ENCODE data around the gene TTC36.

The TTC36 gene

DNA sequence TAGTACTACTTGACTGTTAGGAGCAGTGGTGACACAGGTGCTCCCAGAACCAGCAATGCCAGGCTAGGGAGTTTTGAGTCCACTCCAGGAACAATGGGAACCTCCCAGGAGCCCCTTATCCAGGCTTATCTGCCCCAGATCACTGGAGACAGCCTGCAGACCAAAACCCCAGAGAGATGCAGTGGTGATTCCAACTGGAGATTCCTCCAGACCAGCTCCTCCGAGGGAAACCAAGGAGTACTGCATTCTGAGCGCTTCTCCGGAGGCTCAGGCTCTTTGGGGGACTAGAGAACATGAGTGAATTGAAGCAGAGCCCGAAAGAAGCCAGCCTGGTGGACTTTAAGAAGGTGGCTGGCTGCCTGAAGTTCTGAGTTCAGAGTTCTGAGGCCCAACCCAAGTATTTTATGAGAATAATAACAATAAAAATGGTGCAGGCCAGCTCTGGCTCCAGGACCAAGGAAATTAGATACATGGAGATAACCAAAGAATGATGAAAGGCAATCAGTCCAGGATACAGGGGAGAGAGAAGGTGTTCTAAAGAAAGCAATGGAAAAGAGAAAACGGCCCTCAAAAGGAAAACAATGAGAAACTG, 2.4 kb downstream of the TTC36 start:
- Histone ChIP-seq H3K27me3 (peaks cover 39% of the 10 kb centered on the region), H3K36me3 (peaks cover 4% of the 10 kb centered on the region), H3K9me3 (no peaks in the 10 kb centered on the region), H3K27ac (no peak overlapping the region), H3K4me1 (ENCODE audit: control insufficient read depth in 1 of 2, insufficient read depth in 1 of 2, low read depth in 1 of 2, low read length in 1 of 2) (peaks cover 14 to 19% of the 10 kb centered on the region in 2 experiments), H3K4me3 (ENCODE audit: low read depth in 1 of 2, low read length in 1 of 2) (no peak overlapping the region)
- TF ChIP-seq, protein P1, sequence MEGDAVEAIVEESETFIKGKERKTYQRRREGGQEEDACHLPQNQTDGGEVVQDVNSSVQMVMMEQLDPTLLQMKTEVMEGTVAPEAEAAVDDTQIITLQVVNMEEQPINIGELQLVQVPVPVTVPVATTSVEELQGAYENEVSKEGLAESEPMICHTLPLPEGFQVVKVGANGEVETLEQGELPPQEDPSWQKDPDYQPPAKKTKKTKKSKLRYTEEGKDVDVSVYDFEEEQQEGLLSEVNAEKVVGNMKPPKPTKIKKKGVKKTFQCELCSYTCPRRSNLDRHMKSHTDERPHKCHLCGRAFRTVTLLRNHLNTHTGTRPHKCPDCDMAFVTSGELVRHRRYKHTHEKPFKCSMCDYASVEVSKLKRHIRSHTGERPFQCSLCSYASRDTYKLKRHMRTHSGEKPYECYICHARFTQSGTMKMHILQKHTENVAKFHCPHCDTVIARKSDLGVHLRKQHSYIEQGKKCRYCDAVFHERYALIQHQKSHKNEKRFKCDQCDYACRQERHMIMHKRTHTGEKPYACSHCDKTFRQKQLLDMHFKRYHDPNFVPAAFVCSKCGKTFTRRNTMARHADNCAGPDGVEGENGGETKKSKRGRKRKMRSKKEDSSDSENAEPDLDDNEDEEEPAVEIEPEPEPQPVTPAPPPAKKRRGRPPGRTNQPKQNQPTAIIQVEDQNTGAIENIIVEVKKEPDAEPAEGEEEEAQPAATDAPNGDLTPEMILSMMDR (IDR thresholded peaks at IDR 0.05) = no peak

DNA sequence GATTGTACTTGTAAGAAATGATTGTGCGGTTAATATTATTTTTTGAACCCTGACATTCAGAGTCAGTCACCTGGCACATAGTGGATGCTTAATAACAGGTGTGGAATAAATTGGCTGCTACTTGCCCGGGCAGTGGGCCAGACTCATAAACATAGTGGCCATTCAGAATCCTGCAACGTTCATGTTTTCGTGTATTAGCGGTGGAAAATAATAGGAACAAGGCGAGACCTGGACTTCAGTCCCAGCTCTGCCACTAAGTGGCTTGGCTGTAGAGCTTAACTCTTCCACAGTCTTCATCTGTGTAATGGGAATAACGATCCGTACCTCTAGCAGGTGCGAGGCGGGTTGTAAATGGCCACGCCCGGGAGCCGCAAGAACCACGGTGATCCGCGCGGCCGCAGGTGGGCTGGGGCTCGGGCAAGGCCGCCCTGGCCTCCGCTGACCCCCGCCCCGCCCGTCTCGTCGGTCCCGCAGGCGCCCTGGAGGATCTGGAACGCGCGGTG, 3.0 kb downstream of the TTC36 start:
- TF ChIP-seq, protein P1 (IDR thresholded peaks at IDR 0.05) = no peak
- peaks cover 14 to 16% of the 10 kb centered on the region in 2 experiments for H3K4me1 ChIP-seq (ENCODE audit: control insufficient read depth in 1 of 2, insufficient read depth in 1 of 2, low read depth in 1 of 2, low read length in 1 of 2)
- H3K4me3 ChIP-seq (ENCODE audit: low read depth in 1 of 2, low read length in 1 of 2) = peak overlapping the region; percentile 56 to 63
- H3K27ac ChIP-seq = no peak overlapping the region
- H3K9me3 ChIP-seq = no peaks in the 10 kb centered on the region
- H3K36me3 ChIP-seq = peaks cover 1% of the 10 kb centered on the region
- H3K27me3 ChIP-seq = peaks cover 39% of the 10 kb centered on the region

DNA sequence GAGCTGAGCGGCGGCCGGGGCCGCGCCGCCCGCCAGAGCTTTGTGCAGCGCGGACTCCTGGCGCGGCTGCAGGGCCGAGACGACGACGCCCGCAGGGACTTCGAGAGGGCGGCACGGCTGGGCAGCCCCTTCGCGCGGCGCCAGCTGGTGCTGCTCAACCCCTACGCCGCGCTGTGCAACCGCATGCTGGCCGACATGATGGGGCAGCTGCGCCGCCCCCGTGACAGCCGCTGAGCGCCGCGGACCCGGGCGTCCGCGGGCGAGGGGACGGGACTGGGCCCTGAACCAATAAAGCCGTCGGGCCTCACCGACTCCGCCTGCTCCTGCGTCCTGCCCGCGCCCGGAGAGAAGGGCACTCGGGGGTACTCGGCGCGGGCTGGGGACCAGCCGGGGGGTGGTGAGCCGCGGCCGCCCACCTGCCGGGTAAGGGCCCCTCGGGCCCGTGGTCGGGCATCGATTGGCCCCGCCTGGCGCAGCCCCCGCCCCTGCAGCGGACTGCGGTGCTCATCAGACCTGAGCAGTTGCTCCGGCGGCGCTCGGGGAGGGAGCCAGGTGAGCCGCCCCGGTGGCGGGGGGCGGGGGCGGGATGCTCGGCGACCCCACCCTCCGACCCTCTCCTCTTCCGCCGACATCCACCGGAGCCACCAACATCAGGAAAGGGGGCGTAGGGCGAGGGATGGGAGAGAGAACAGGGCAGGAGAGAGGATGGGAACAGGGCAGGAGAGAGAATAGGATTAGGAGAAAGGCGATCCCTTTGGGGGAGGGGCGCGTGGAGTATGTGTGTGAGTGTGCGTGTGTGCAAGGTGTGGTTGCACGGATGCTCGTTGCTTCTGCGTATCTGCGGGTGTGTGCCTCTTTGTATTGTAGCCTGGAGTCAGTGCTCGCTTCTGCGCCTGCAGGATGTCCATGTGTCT, 3.7 kb downstream of the TTC36 start, which contains the start of gene TMEM25:
TMEM25 (plus strand) TSS at position 510 of the 914 bp plus-strand sequence. CDS start 610 bp downstream, outside the sequence.
- H3K4me3 ChIP-seq (ENCODE audit: low read depth in 1 of 2, low read length in 1 of 2) = peak within 1 kb of the TSS; percentile 56 to 63
- TF ChIP-seq, protein P1 (IDR thresholded peaks at IDR 0.05) = no peak
- no peaks in the 10 kb centered on the region for H3K9me3 ChIP-seq
- H3K27me3 ChIP-seq = peaks cover 39% of the 10 kb centered on the region
- H3K36me3 ChIP-seq = no peaks in the 10 kb centered on the region
- no peak within 1 kb of the TSS for H3K27ac ChIP-seq
- peaks cover 14 to 16% of the 10 kb centered on the region in 2 experiments for H3K4me1 ChIP-seq (ENCODE audit: control insufficient read depth in 1 of 2, insufficient read depth in 1 of 2, low read depth in 1 of 2, low read length in 1 of 2)

DNA sequence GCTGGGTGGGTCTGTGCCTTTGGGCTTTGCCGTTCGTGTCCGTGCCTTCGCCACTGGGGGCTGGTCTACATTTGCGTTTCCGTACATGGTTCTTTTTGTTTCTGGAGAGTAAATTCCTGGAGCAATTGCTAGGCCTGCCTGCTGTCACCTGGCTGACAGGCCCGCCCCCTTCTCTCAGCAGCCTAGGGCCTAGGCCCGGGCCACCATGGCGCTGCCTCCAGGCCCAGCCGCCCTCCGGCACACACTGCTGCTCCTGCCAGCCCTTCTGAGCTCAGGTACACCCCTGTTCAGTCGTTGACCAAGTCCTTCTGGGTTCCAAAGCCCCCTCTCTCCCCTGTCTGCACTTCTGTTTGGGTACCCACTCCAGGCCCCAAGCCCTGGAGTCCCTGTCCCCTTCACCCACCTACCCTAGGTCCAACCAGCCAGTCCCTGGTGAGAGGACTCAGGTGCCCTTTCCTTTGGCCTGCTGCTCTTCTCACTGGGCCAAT, 4.4 kb downstream of the TTC36 start:
- H3K36me3 ChIP-seq = no peaks in the 10 kb centered on the region
- no peaks in the 10 kb centered on the region for H3K9me3 ChIP-seq
- H3K4me1 ChIP-seq (ENCODE audit: control insufficient read depth in 1 of 2, insufficient read depth in 1 of 2, low read depth in 1 of 2, low read length in 1 of 2) = peaks cover 14 to 16% of the 10 kb centered on the region in 2 experiments
- TF ChIP-seq, protein P1 (IDR thresholded peaks at IDR 0.05) = no peak
- H3K4me3 ChIP-seq (ENCODE audit: low read depth in 1 of 2, low read length in 1 of 2) = peak overlapping the region; percentile 56 to 63
- H3K27me3 ChIP-seq = peaks cover 39% of the 10 kb centered on the region
- H3K27ac ChIP-seq = no peak overlapping the region

DNA sequence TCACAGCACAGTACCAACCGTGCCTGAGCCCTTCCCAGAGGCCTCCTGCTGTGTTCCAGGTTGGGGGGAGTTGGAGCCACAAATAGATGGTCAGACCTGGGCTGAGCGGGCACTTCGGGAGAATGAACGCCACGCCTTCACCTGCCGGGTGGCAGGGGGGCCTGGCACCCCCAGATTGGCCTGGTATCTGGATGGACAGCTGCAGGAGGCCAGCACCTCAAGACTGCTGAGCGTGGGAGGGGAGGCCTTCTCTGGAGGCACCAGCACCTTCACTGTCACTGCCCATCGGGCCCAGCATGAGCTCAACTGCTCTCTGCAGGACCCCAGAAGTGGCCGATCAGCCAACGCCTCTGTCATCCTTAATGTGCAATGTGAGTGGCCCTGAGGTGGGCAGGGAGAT, 4.8 kb downstream of the TTC36 start:
- Histone ChIP-seq H3K27ac (no peak overlapping the region), H3K9me3 (no peaks in the 10 kb centered on the region), H3K36me3 (no peaks in the 10 kb centered on the region), H3K27me3 (peaks cover 39% of the 10 kb centered on the region), H3K4me3 (ENCODE audit: low read depth in 1 of 2, low read length in 1 of 2) (no peak overlapping the region), H3K4me1 (ENCODE audit: control insufficient read depth in 1 of 2, insufficient read depth in 1 of 2, low read depth in 1 of 2, low read length in 1 of 2) (peaks cover 14 to 16% of the 10 kb centered on the region in 2 experiments)
- TF ChIP-seq, protein P1 (IDR thresholded peaks at IDR 0.05) = no peak
